ENCODE measurements around the gene FADS6.

FADS6 gene

GRCh38 chr17:74892974-74893911, at the start of gene FADS6:
TSS of gene FADS6 (minus strand) at chr17:74893633. CDS start at chr17:74893595, 38 bp downstream.
- no peak for DNase-seq (ENCODE audit: low read depth in 3 of 3)

- no peak for DNase-seq (ENCODE audit: low read depth in 3 of 3)
These were observed 47.8 kb upstream of the FADS6 start for GRCh38 chr17:74941128-74941725.

GRCh38 chr17:74939534-74939933, 46.1 kb upstream of the FADS6 start:
- no peak for DNase-seq (ENCODE audit: low read depth in 3 of 3)

GRCh38 chr17:74938194-74938950, 44.9 kb upstream of the FADS6 start:
- no peak for DNase-seq (ENCODE audit: low read depth in 3 of 3)

GRCh38 chr17:74937064-74938051, 43.9 kb upstream of the FADS6 start:
- DNase-seq (ENCODE audit: low read depth in 3 of 3): no peak

- no peak for DNase-seq (ENCODE audit: low read depth in 3 of 3)
These were observed 43.0 kb upstream of the FADS6 start for GRCh38 chr17:74936470-74936799.

- no peak for DNase-seq (ENCODE audit: low read depth in 3 of 3)
These were observed 42.4 kb upstream of the FADS6 start, which contains the start of gene OTOP3 for GRCh38 chr17:74935585-74936469. TSS of gene OTOP3 (plus strand) at chr17:74935898. CDS start at chr17:74935922, 24 bp downstream.

GRCh38 chr17:74935048-74935447, 41.6 kb upstream of the FADS6 start:
- no peak for DNase-seq (ENCODE audit: low read depth in 3 of 3)

GRCh38 chr17:74930535-74931036, 37.2 kb upstream of the FADS6 start:
- no peak for DNase-seq (ENCODE audit: low read depth in 3 of 3)

GRCh38 chr17:74928786-74929185, 35.4 kb upstream of the FADS6 start:
- no peak for DNase-seq (ENCODE audit: low read depth in 3 of 3)

GRCh38 chr17:74925242-74925641, 31.8 kb upstream of the FADS6 start:
- no peak for DNase-seq (ENCODE audit: low read depth in 3 of 3)

- DNase-seq (ENCODE audit: low read depth in 3 of 3): no peak
These were observed 31.0 kb upstream of the FADS6 start, which contains the start of gene OTOP2 for GRCh38 chr17:74924250-74924948. TSS of gene OTOP2 (plus strand) at chr17:74924273. CDS start at chr17:74924633, 360 bp downstream.

GRCh38 chr17:74923538-74924249, 30.3 kb upstream of the FADS6 start:
- peak; percentile 37 to 73 (median 63) for DNase-seq (ENCODE audit: low read depth in 3 of 3)

- DNase-seq (ENCODE audit: low read depth in 3 of 3): no peak
These were observed 29.5 kb upstream of the FADS6 start, which contains the start of gene USH1G for GRCh38 chr17:74922694-74923537. TSS of gene USH1G (minus strand) at chr17:74923255. CDS start at chr17:74923073, 182 bp downstream.

GRCh38 chr17:74922172-74922571, 28.7 kb upstream of the FADS6 start:
- DNase-seq (ENCODE audit: low read depth in 3 of 3): no peak

GRCh38 chr17:74921769-74922168, 28.3 kb upstream of the FADS6 start:
- no peak for DNase-seq (ENCODE audit: low read depth in 3 of 3)

GRCh38 chr17:74921026-74921681, 27.7 kb upstream of the FADS6 start:
- DNase-seq (ENCODE audit: low read depth in 3 of 3): no peak

Data from stimulated activated CD4-positive, alpha-beta T cell treated with anti-CD3 and anti-CD28 coated beads, TNF-alpha, amount 100 ng/mL, for 48 hours (primary cell).